HepG2 (cell line): Measurements from ENCODE around the gene USE1. TPM values are rescaled to one million over a fixed set of nuclear protein-coding genes. Genes with fewer than 3 reads are reported as not detected.

Source experiments
- ATF7 ChIP-seq, 2 experiments: fragments of 450-650 bp in 1 of 2; sonication (generic) in 1 of 2; formaldehyde crosslinking in 1 of 2; IDR thresholded peaks; 2 replicates each; pipeline versions ENCODE4 v1.4.0 to v1.6.1; 2016 to 2020; ENCODE audit warnings: antibody characterized with exemption in 1 of 2, mild to moderate bottlenecking in 1 of 2, missing genetic modification reagents in 1 of 2
- BCL3 ChIP-seq: sonication (generic); formaldehyde crosslinking; IDR thresholded peaks from 2 replicates; pipeline ENCODE4 v1.5.1; 2020; ENCODE audit warnings: mild to moderate bottlenecking, missing genetic modification reagents, moderate library complexity
- EP300 ChIP-seq, 3 experiments: sonication (generic) in 1 of 3; formaldehyde crosslinking in 1 of 3; IDR thresholded peaks; 2 replicates each; pipeline versions ENCODE4 v1.5.1 to v1.6.1; 2011 to 2020; ENCODE audit warnings: low read depth in 2 of 3, low read length in 2 of 3, borderline replicate concordance in 1 of 3, improper control_type of control experiment in 1 of 3, mild to moderate bottlenecking in 1 of 3, missing genetic modification reagents in 1 of 3, moderate library complexity in 1 of 3
- HNRNPLL ChIP-seq: fragments of 200-400 bp; formaldehyde crosslinking; IDR thresholded peaks from 2 replicates; pipeline ENCODE4 v1.6.1; 2017; ENCODE audit warnings: mild to moderate bottlenecking, low read depth, low read length; ENCODE audit not compliant: poor library complexity, severe bottlenecking
- MEIS1 ChIP-seq: sonication (generic); formaldehyde crosslinking; IDR thresholded peaks from 2 replicates; pipeline ENCODE4 v1.9.0; 2021; ENCODE audit warnings: mild to moderate bottlenecking, missing genetic modification reagents, moderate library complexity, borderline replicate concordance
- MLXIP ChIP-seq: sonication (generic); formaldehyde crosslinking; IDR thresholded peaks from 2 replicates; pipeline ENCODE4 v1.9.0; 2021; ENCODE audit warnings: missing genetic modification reagents, borderline replicate concordance
- MYC ChIP-seq: sonication (generic); formaldehyde crosslinking; IDR thresholded peaks from 2 replicates; pipeline ENCODE4 v1.9.0; 2021; ENCODE audit warnings: missing genetic modification reagents, borderline replicate concordance
- RFX5 ChIP-seq: IDR thresholded peaks from 2 replicates; pipeline ENCODE4 v1.6.1; 2011; ENCODE audit warnings: low read depth, low read length, improper control_type of control experiment
- TAF1 ChIP-seq: sonication (generic); formaldehyde crosslinking; IDR thresholded peaks from 2 replicates; pipeline ENCODE4 v1.4.0; 2020; ENCODE audit warnings: missing genetic modification reagents
- ZBTB10 ChIP-seq: sonication (generic); formaldehyde crosslinking; IDR thresholded peaks from 2 replicates; pipeline ENCODE4 v1.4.0; 2020; ENCODE audit warnings: missing genetic modification reagents, borderline replicate concordance
- ZBTB37 ChIP-seq: sonication (generic); formaldehyde crosslinking; IDR thresholded peaks from 2 replicates; pipeline ENCODE4 v1.4.0; 2020; ENCODE audit warnings: mild to moderate bottlenecking, missing genetic modification reagents
- ZKSCAN8 ChIP-seq: IDR thresholded peaks from 2 replicates; pipeline ENCODE4 v1.6.1; 2016; ENCODE audit warnings: borderline replicate concordance, missing genetic modification reagents, missing compliant biosample characterization
- ZNF121 ChIP-seq: sonication (generic); formaldehyde crosslinking; IDR thresholded peaks from 2 replicates; pipeline ENCODE4 v1.5.0; 2020; ENCODE audit warnings: mild to moderate bottlenecking, missing genetic modification reagents
- ZNF44 ChIP-seq: sonication (generic); formaldehyde crosslinking; IDR thresholded peaks from 2 replicates; pipeline ENCODE4 v1.5.1; 2020; ENCODE audit warnings: mild to moderate bottlenecking, missing genetic modification reagents
- ZNF510 ChIP-seq: sonication (generic); formaldehyde crosslinking; IDR thresholded peaks from 2 replicates; pipeline ENCODE4 v1.4.0; 2020; ENCODE audit warnings: low read depth, mild to moderate bottlenecking, missing genetic modification reagents
- ZNF772 ChIP-seq: sonication (generic); formaldehyde crosslinking; IDR thresholded peaks from 2 replicates; pipeline ENCODE4 v1.5.0; 2020; ENCODE audit warnings: mild to moderate bottlenecking, missing genetic modification reagents
- ZSCAN21 ChIP-seq: sonication (generic); formaldehyde crosslinking; IDR thresholded peaks from 2 replicates; pipeline ENCODE4 v1.8.0; 2022; ENCODE audit warnings: mild to moderate bottlenecking, missing genetic modification reagents, moderate library complexity, borderline replicate concordance
- polyA plus RNA-seq, 8 experiments: library from polyadenylated mRNA; depleted of rRNA in 3 of 8; stranded (reverse) in 7 of 8; unstranded in 1 of 8; fragments of >200 nt; fragmentation: Illumina TruSeq in 4 of 8; extraction: Trizol in 4 of 8; gene quantifications; 2 replicates each; pipeline versions ENCODE4 v1.2.1 to v1.2.3, GENCODE V29; 2011 to 2016; ENCODE audit warnings: low read depth in 4 of 8, missing spikeins in 1 of 8, mixed read lengths in 1 of 8; ENCODE audit not compliant: insufficient read depth in 1 of 8
- total RNA-seq, 5 experiments: library from RNA; depleted of rRNA; stranded (reverse); fragments of >200 nt; fragmentation: Illumina TruSeq; extraction: Trizol; gene quantifications; 2 replicates each; pipeline ENCODE4 v1.2.3, GENCODE V29; 2016; ENCODE audit warnings: low read depth in 1 of 5

USE1 gene
- total and polyA plus RNA-seq, 2 of the 13 experiments (the other 11 are each of a cell fraction or from before 2014, with no cell fraction given): 9.9 to 17.6 TPM

- TF ChIP-seq MLXIP (no peak), ZNF121 (0 out of 2 replicates have a peak, but pooled peaks have one; percentile 24), ZNF510 (CRISPR knock-in tag) (peak; percentile 89; the same call in 1 of the 2 replicates), ZSCAN21 (CRISPR knock-in tag) (no peak; the same call in 1 of the 2 replicates), ATF7 (IDR thresholded peaks at IDR 0.05) (no peak), ATF7 (CRISPR knock-in tag; IDR thresholded peaks at IDR 0.05) (no peak; the same call in 1 of the 2 replicates), MYC (peak; percentile 82; the same call in 1 of the 2 replicates), HNRNPLL (peak; percentile 60), ZBTB10 (CRISPR knock-in tag) (peak; percentile 51; the same call in 1 of the 2 replicates), MEIS1 (CRISPR knock-in tag) (peak; percentile 45; the same call in 1 of the 2 replicates), ZBTB37 (CRISPR knock-in tag) (no peak), ZNF44 (peak; percentile 25; the same call in 1 of the 2 replicates), ZKSCAN8 (CRISPR knock-in tag) (peak; percentile 80; the same call in 1 of the 2 replicates), ZNF772 (CRISPR knock-in tag) (peak; percentile 69; the same call in 1 of the 2 replicates), TAF1 (CRISPR knock-in tag) (peak; percentile 82), EP300 (IDR thresholded peaks at IDR 0.05; ENCODE audit: low read depth in 2 of 2, low read length in 2 of 2) (no peak), EP300 (CRISPR knock-in tag; IDR thresholded peaks at IDR 0.05; ENCODE audit: borderline replicate concordance) (no peak), RFX5 (0 out of 2 replicates have a peak, but pooled peaks have one; percentile 25), BCL3 (CRISPR knock-in tag) (no peak)
Observed at GRCh38 chr19:17226002-17226933, 11.1 kb downstream of the USE1 start, which contains the start of gene OCEL1 (continued).
